Gastroesophageal sphincter (tissue), 3 donors: ENCODE data around the gene TLCD1.

Experiments used
- CTCF ChIP-seq, 4 experiments: fragments of 200-600 bp in 2 of 4; fragments of 450-650 bp in 2 of 4; sonication (generic) in 1 of 4; IDR thresholded peaks; one replicate each; pipeline ENCODE4 v1.5.1; 2017 to 2019; ENCODE audit warnings: antibody characterized with exemption in 4 of 4, mild to moderate bottlenecking in 2 of 4, moderate library complexity in 2 of 4
- POLR2A ChIP-seq, 2 donors: fragments of 450-650 bp; IDR thresholded peaks; one replicate each; pipeline ENCODE4 v1.6.1; 2017; ENCODE audit warnings: antibody characterized with exemption in 2 of 2, mild to moderate bottlenecking in 2 of 2, moderate library complexity in 1 of 2

GRCh38 chr17:28689011-28689410 lies 37.0 kb downstream of the TLCD1 start:
- TF ChIP-seq CTCF (IDR thresholded peaks at IDR 0.05) (no peak), POLR2A (IDR thresholded peaks at IDR 0.05) (no peak)
